Measurements from ENCODE around the gene PRKCD. TPM values are rescaled to one million over a fixed set of nuclear protein-coding genes. Genes with fewer than 3 reads are reported as not detected.

Gene PRKCD
- total RNA-seq, 4 donors from 2014 or later, result 27.2 to 35.8 (median 31.4) TPM

DNA sequence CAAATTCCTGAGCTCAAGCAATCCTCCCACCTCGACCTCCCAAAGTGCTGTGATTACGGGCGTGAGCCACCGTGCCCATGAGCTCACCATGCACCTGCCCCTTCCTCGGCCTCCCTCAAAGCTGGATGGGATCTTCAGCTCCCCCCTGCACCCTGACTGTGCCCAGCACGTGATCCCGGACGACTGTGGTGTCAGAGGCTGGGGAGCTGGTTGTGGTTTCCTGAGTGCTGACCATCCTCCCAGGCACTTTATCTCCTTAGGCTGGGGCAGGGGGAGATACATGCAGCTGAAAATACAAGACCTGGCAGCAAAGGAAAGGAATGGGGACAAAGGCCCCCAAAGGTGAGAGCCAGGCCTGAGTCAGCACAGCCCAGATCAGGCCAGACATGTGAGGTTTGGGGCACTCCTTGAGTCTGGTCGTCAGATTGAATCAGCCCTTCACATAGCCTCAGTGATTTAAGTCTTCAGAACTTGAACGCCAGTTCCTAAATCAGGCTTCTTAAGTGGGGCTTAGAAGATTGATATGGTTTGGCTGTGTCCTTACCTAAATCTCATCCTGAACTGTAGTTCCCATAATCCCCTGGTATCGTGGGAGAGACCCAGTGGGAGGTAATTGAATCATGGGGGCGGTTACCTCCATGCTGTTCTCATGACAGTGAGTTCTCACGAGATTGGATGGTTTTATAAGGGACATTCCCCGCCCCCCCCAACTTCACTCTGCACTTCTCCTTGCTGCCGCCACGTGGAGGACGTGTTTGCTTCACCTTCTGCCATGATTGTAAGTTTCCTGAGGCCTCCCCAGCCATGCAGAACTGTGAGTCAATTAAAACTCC is 35.8 kb downstream of the PRKCD start:
- H3K4me3 ChIP-seq (ENCODE audit: low read depth, poor library complexity, severe bottlenecking), result no peak overlapping the region
- DNase-seq (ENCODE audit: low spot score in 2 of 2), result no peak
- intact Hi-C loops (cut with DNase I; ENCODE audit: low total_unique reads), result loop anchor here (5.0 kb wide), 2 partner anchors 64 to 84 kb away; partner anchors contain the start of gene RFT1
- 59 to 62% methylated on average over 17 of the region's 17 CpGs for WGBS, 2 donors
- no peak for TF ChIP-seq POLR2A (IDR thresholded peaks at IDR 0.05)
- TF ChIP-seq, protein P1, sequence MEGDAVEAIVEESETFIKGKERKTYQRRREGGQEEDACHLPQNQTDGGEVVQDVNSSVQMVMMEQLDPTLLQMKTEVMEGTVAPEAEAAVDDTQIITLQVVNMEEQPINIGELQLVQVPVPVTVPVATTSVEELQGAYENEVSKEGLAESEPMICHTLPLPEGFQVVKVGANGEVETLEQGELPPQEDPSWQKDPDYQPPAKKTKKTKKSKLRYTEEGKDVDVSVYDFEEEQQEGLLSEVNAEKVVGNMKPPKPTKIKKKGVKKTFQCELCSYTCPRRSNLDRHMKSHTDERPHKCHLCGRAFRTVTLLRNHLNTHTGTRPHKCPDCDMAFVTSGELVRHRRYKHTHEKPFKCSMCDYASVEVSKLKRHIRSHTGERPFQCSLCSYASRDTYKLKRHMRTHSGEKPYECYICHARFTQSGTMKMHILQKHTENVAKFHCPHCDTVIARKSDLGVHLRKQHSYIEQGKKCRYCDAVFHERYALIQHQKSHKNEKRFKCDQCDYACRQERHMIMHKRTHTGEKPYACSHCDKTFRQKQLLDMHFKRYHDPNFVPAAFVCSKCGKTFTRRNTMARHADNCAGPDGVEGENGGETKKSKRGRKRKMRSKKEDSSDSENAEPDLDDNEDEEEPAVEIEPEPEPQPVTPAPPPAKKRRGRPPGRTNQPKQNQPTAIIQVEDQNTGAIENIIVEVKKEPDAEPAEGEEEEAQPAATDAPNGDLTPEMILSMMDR (IDR thresholded peaks at IDR 0.05), result no peak

DNA sequence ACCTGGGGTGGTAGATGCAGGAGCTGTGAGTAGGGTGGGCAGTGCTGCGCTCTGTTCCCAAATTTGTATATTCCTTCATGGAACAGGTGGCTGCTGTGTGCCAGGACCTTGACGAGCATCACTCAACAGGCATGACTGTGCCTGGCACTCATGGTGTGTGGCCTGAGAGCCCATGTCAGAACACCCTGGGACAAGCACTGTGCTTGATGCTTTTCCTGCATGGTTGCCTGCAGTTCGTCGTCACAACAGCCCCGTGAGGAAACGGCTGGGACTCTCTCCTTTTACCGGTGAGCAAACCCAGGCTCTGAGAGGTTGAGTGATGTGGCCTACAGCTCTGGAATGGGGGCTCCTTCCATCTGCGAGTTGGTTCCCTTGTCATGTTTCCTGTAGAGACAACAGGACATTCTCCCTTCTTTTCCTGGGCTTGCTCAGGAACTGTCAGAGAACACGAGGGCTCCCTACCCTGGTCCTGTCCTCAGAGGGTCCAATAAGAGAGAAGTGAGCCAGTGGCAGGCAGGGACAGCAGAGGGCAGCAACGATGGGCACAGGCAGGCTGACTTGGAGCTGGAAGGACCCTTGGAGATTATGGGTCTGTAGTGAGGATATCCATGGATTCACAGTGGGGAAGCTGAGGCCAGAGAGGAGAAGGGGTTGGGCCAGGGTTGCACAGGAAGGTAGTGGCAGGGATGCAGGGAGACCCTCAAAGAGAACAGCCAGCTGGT is 37.4 kb downstream of the PRKCD start:
- DNase-seq (ENCODE audit: low spot score in 2 of 2), result no peak
- TF ChIP-seq POLR2A (IDR thresholded peaks at IDR 0.05), result no peak
- TF ChIP-seq, protein P1 (IDR thresholded peaks at IDR 0.05), result no peak
- H3K4me3 ChIP-seq (ENCODE audit: low read depth, poor library complexity, severe bottlenecking), result no peak overlapping the region
- intact Hi-C loops (cut with DNase I; ENCODE audit: low total_unique reads), result loop anchor here (5.0 kb wide), 2 partner anchors 66 to 86 kb away; partner anchors contain the start of gene RFT1
- WGBS, 2 donors, result 70 to 71% methylated on average over 10 of the region's 10 CpGs

DNA sequence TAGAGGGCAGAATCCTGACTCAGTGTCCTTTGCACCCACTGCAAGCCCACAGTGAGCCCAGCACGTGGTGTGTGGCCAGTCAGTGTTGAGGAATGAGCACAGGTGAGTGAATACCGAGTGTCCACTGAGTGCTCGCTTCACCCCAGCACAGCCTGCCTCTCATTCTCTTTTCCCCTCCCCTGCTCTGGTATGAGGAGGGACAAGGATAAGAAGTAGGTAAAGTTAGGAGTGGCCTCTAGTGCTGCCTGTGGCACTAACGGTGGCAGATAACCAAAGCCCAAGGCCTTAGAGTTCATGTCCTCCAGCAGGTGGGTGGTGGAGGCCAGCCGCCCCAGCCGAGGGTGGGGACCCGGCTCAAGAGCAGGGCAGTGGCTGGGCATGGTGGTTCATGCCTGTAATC is 38.0 kb downstream of the PRKCD start:
- intact Hi-C loops (cut with DNase I; ENCODE audit: low total_unique reads), result loop anchor here (5.0 kb wide), 2 partner anchors 67 to 87 kb away; partner anchors contain the start of gene RFT1
- no peak for TF ChIP-seq POLR2A (IDR thresholded peaks at IDR 0.05)
- TF ChIP-seq, protein P1 (IDR thresholded peaks at IDR 0.05), result no peak
- WGBS, 2 donors, result 84 to 86% methylated on average over 7 of the region's 7 CpGs
- DNase-seq (ENCODE audit: low spot score in 2 of 2), result no peak
- H3K4me3 ChIP-seq (ENCODE audit: low read depth, poor library complexity, severe bottlenecking), result no peak overlapping the region

DNA sequence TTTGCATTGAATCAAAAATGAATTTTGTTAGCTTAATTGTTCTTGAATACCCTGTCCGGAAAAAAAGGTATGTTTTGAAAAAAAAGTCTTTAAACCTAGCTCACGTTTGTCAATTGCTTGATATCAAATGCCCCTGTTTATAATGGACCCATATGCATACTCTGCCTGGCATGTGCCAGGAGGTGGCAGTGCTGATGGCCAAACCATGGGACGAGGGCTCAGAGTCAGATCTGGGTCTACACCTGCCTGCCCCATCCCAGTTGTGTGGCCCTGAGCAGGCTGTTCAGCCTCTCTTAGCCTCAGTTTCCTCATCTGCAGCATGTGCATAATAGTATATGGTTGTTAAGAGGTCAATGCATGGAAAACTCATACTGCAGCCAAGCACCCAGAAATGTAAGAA is 38.8 kb downstream of the PRKCD start:
- no peak overlapping the region for H3K4me3 ChIP-seq (ENCODE audit: low read depth, poor library complexity, severe bottlenecking)
- intact Hi-C loops (cut with DNase I; ENCODE audit: low total_unique reads), result loop anchor here (5.0 kb wide), 2 partner anchors 68 to 88 kb away; partner anchors contain the start of gene RFT1
- TF ChIP-seq, protein P1 (IDR thresholded peaks at IDR 0.05), result no peak
- no peak for TF ChIP-seq POLR2A (IDR thresholded peaks at IDR 0.05)
- DNase-seq (ENCODE audit: low spot score in 2 of 2), result no peak
- WGBS, 2 donors, result 64 to 74% methylated on average over 3 of the region's 3 CpGs

DNA sequence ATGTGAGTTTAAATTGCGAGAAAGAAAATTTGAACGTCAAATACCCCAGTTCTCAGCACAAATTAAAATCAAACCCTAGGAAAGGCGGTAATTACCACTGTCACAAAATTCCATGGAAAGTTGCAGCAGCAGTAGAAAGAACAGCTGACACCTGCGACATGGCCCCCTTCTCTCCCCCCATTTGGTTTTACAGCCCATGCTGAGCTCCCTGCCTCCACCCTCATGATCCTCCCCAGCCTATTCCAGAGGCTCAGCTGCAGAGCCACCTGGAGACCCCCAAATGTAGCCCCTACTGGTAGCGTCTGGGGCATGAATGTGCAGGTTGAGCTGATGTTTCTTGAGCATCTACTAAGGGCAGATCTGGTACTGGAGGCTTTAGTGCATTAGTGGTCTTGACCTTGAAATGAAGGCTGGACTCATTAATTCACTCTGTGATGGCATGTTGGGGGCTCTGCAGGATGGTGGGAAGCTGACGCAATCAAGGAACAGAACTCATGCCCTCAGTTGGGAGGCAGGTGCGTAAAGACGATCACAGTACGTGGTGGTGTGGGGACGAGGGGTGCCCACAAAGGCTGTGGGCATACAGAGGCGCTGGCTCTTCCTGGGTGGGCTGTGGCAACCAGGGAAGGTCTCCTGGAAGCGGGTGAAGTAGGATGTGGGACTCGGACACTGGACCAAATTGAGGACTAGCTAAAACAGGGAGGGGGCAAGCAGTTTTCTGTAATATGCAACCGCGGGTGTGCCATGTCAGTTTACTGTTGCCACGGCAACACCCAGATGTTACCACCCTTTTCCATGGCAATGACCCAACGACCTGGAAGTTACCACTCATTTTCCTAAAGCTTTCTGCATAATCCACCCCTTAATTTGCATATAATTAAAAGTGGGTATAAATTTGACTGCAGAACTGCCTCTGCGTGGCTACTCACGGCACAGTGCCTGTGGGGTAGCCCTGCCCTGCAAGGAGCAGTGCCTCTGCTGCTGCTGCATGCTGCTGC is 39.8 kb downstream of the PRKCD start:
- DNase-seq (ENCODE audit: low spot score in 2 of 2), result no peak
- 81 to 82% methylated on average over 19 of the region's 19 CpGs for WGBS, 2 donors
- TF ChIP-seq POLR2A (IDR thresholded peaks at IDR 0.05), result no peak
- TF ChIP-seq, protein P1 (IDR thresholded peaks at IDR 0.05), result no peak
- no peak overlapping the region for H3K4me3 ChIP-seq (ENCODE audit: low read depth, poor library complexity, severe bottlenecking)
- intact Hi-C loops (cut with DNase I; ENCODE audit: low total_unique reads), result no loop called here

Measured in lower leg skin (tissue), 4 donors.